ENCODE results near the gene CSTA. TPM values are rescaled to one million over a fixed set of nuclear protein-coding genes. Genes with fewer than 3 reads are reported as not detected.

The CSTA gene
- total and polyA plus RNA-seq, 2 of the 13 experiments (the other 11 are each of a cell fraction or from before 2014, with no cell fraction given): 3.9 to 11.0 TPM

GRCh38 chr3:122305818-122306621 is 19.0 kb upstream of the CSTA start:
- H2AFZ ChIP-seq (ENCODE audit: low read length): peak overlapping the region; percentile 35
- H3K36me3 ChIP-seq (replicated peaks in 1 of 2; ENCODE audit: control insufficient read depth in 1 of 2, insufficient read depth in 2 of 2, low read length in 2 of 2): no peaks in the 10 kb centered on the region
- ATAC-seq: peak; percentile 100
- no peaks in the 10 kb centered on the region for H3K79me2 ChIP-seq (ENCODE audit: insufficient read depth, low read length)
- FAIRE-seq: peak; percentile 94
- peak; percentile 67 for DNase-seq (ENCODE audit: low spot score)
- WGBS (ENCODE audit: low lambda C conversion rate): 0% methylated on average over 3 of the region's 3 CpGs
- CTCF ChIA-PET (ENCODE audit: low intra/inter-chr PET ratio, low total read pairs): interaction anchor here (1.2 to 1.9 kb wide), 3 partner anchors 50 to 87 kb away, joined by 3 to 8 read pairs (median 3); partner anchors contain the start of gene FAM162A
- in situ Hi-C loops (cut with HindIII; ENCODE audit: extremely low pct_ligation_motif_present, low pct_unique_long_range_greater_than_20kb) (no loop called here), intact Hi-C loops (cut with micrococcal nuclease; ENCODE audit: unreplicated experiment) (loop anchor here (1.0 to 10.0 kb wide), 3 partner anchors 50 to 369 kb away; partner anchors contain the start of gene FAM162A)
- H3K27me3 ChIP-seq (ENCODE audit: control insufficient read depth in 1 of 2, insufficient read depth in 2 of 2, low read length in 2 of 2): no peaks in the 10 kb centered on the region
- no peaks in the 10 kb centered on the region for H3K9me3 ChIP-seq (ENCODE audit: low read length)
- peak overlapping the region; percentile 83 for H3K4me2 ChIP-seq (ENCODE audit: low read depth, low read length)
- H3K27ac ChIP-seq (ENCODE audit: extremely low read length, insufficient read depth, low read length): peak overlapping the region; percentile 8
- H4K20me1 ChIP-seq (ENCODE audit: insufficient read depth, low read length): no peaks in the 10 kb centered on the region
- H3K4me1 ChIP-seq (ENCODE audit: insufficient read depth, low read length): peaks cover 31% of the 10 kb centered on the region
- POLR2A ChIA-PET: interaction anchor here (0.7 to 2.6 kb wide), 4 partner anchors 76 to 110 kb away, joined by 3 to 22 read pairs (median 10); partner anchors contain the start of genes FAM162A, MIX23 and WDR5B
- H3K4me3 ChIP-seq (replicated peaks in 1 of 3; ENCODE audit: insufficient read depth in 1 of 3, low read depth in 2 of 3, low read length in 3 of 3): peak overlapping the region; percentile 28 to 49 (median 46); a peak in 5 of 6 replicates
- no peak overlapping the region for H3K9ac ChIP-seq (ENCODE audit: insufficient read depth, low read depth, low read length)
- no TSS peak for BruUV-seq (replicated peaks)
- TF ChIP-seq, protein P1, sequence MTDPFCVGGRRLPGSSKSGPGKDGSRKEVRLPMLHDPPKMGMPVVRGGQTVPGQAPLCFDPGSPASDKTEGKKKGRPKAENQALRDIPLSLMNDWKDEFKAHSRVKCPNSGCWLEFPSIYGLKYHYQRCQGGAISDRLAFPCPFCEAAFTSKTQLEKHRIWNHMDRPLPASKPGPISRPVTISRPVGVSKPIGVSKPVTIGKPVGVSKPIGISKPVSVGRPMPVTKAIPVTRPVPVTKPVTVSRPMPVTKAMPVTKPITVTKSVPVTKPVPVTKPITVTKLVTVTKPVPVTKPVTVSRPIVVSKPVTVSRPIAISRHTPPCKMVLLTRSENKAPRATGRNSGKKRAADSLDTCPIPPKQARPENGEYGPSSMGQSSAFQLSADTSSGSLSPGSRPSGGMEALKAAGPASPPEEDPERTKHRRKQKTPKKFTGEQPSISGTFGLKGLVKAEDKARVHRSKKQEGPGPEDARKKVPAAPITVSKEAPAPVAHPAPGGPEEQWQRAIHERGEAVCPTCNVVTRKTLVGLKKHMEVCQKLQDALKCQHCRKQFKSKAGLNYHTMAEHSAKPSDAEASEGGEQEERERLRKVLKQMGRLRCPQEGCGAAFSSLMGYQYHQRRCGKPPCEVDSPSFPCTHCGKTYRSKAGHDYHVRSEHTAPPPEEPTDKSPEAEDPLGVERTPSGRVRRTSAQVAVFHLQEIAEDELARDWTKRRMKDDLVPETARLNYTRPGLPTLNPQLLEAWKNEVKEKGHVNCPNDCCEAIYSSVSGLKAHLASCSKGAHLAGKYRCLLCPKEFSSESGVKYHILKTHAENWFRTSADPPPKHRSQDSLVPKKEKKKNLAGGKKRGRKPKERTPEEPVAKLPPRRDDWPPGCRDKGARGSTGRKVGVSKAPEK (CRISPR knock-in tag; IDR thresholded peaks at IDR 0.05; ENCODE audit: borderline replicate concordance): peak; percentile 42; the same call in 1 of the 2 replicates
- no peak for TF ChIP-seq ZBTB7B (CRISPR knock-in tag; IDR thresholded peaks at IDR 0.05)
- TF ChIP-seq MEF2D (CRISPR knock-in tag; IDR thresholded peaks at IDR 0.05): 0 out of 2 replicates have a peak, but pooled peaks have one; percentile 22
- TF ChIP-seq ERF (CRISPR knock-in tag; IDR thresholded peaks at IDR 0.05): no peak
- no peak for TF ChIP-seq HMG20B (CRISPR knock-in tag; conservative IDR thresholded peaks at IDR 0.05)
- TF ChIP-seq STAG1 (CRISPR knock-in tag; IDR thresholded peaks at IDR 0.05): peak; percentile 65
- TF ChIP-seq MYC (CRISPR knock-in tag; IDR thresholded peaks at IDR 0.05; ENCODE audit: borderline replicate concordance): no peak
- peak; percentile 80 for TF ChIP-seq CTCF (CRISPR knock-in tag; IDR thresholded peaks at IDR 0.05)
- no peak for TF ChIP-seq SRY (CRISPR knock-in tag; IDR thresholded peaks at IDR 0.05)
- TF ChIP-seq SIX1 (CRISPR knock-in tag; IDR thresholded peaks at IDR 0.05; ENCODE audit: borderline replicate concordance): no peak
- TF ChIP-seq HMGXB4 (CRISPR knock-in tag; IDR thresholded peaks at IDR 0.05; ENCODE audit: borderline replicate concordance in 1 of 2, low read depth in 1 of 2): peak; percentile 42 to 66; a peak in 3 of 4 replicates
- peak; percentile 52; the same call in 1 of the 2 replicates for TF ChIP-seq REPIN1 (CRISPR knock-in tag; IDR thresholded peaks at IDR 0.05; ENCODE audit: borderline replicate concordance, low read depth)
- TF ChIP-seq TARDBP (CRISPR knock-in tag; IDR thresholded peaks at IDR 0.05): 0 out of 2 replicates have a peak, but pooled peaks have one; percentile 24
- TF ChIP-seq KMT2A (CRISPR knock-in tag; IDR thresholded peaks at IDR 0.05): no peak
- peak; percentile 87; the same call in 1 of the 2 replicates for TF ChIP-seq MEIS1 (CRISPR knock-in tag; IDR thresholded peaks at IDR 0.05; ENCODE audit: borderline replicate concordance)
- no peak for TF ChIP-seq NR2C2 (CRISPR knock-in tag; IDR thresholded peaks at IDR 0.05; ENCODE audit: borderline replicate concordance)
- no peak for TF ChIP-seq MIER3 (CRISPR knock-in tag; IDR thresholded peaks at IDR 0.05; ENCODE audit: borderline replicate concordance)

Measured in HepG2 (cell line).